Occipital lobe (tissue), 2 donors: ENCODE results near the gene NAPB. TPM values are rescaled to one million over a fixed set of nuclear protein-coding genes. Genes with fewer than 3 reads are reported as not detected.

Experiments used
- DNase-seq: peaks from one replicate; lab custom pipeline; 2025; lab: John Stamatoyannopoulos, UW
- total RNA-seq: library from RNA; depleted of rRNA; stranded (reverse); fragments of >200 nt; gene quantifications from one replicate; pipeline ENCODE4 v1.2.3, GENCODE V29; 2014

NAPB gene
- total RNA-seq, 1 donor from 2014 or later = 96.5 TPM

DNA sequence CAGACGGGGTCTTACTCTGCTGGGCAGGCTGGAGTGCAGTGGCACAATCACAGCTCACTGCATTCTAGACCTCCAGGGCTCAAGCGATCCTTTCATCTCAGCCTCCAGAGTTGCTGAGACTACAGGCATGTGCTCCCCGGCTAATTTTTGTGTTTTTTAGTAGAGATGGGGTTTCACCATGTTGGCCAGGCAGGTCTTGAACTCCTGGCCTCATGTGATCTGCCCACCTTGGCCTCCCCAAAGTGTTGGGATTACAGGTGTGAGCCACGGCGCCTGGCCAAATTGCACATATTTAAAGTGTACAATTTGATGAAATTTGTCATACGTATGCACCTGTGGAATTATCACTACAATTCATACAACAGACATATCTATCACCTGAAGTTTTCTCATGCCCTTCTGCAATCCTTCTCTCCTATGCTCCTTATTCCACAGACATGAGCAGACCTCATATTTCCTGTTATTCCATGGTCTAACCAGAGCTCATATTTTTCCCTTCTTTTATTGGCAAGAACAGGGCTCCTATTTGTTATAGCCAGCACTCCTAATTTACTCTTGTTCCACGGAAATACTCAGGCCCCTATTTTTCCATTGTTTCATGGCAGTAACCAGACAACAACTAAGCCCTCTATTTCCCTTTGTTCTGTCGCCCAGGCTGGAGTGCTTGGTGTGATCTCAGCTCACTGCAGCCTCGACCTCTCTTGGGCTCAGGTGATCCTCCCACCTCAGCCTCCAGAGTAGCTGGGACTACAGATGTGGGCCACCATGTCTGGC lies 16.0 kb upstream of the NAPB start:
- no peak for DNase-seq

- DNase-seq = no peak
Observed at GRCh38 chr20:23436681-23437080, 15.4 kb upstream of the NAPB start.

- DNase-seq = no peak
Observed at GRCh38 chr20:23435626-23436539, 14.6 kb upstream of the NAPB start.

- no peak for DNase-seq
Observed at GRCh38 chr20:23434521-23435313, 13.4 kb upstream of the NAPB start.

DNA sequence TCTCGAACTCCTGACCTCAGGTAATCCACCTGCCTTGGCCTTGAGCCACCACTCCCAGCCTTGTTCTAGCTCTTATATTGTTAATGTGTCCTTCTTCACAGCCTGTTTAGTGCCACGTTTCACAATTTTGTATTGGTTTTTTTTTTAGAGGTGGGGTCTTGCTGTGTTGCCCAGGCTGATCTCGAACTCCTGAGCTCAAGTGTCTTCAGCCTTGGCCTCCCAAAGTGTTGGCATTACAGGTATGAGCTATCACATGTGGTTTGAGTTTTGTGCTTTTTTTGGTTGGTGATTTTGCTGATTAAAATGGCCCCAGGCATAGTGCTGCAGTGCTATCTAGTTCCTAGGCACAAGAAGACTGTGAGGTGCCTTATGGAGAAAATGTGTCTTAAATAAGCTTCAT lies 12.3 kb upstream of the NAPB start:
- DNase-seq = no peak

GRCh38 chr20:23425129-23425528 lies 3.8 kb upstream of the NAPB start:
- no peak for DNase-seq

DNA sequence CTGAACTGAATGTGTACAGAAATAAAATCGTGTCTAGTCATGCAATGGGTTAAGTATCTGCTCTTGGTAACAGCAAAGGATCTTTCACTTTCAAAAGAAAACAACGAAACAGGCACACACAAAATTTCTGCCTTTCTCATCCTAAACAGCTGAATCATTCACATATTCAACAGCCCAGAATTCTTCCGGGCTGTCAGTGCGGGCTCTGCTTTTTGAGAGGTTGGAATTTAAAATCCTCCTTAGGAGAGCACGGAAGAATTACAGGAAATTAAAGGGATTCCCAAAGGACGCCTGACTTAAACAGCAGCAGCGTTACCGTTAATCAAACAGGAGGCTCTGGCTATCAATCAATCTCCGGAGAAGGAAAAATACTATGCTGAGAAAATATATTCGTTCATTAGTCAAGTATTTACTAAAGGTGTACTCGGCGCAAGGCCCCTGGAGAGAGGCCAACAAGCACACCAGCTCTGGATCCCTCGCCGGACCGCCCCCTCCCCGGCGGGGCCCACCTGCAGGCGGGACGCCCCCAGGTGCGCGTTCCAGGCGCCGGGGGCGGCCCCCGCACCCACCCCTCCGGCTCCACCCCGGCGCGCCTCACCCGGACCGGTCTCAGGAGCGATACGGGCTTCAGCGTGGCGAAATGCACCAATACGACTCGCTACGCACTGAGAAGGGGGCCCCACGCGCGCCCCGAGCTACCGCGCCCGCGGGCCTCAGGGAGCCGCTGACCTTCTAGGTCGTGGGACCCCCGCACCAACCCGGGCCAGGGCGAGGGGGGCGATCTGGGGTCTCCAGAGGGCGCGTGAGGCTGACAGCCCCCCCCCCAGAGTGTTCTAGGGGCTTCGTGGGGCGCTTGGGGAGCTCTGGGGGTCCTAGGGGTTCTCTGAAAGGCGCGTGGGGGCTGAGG lies 1.0 kb downstream of the NAPB start:
- DNase-seq = no peak

- DNase-seq = no peak
Observed at GRCh38 chr20:23419657-23419994, 1.7 kb downstream of the NAPB start.

DNA sequence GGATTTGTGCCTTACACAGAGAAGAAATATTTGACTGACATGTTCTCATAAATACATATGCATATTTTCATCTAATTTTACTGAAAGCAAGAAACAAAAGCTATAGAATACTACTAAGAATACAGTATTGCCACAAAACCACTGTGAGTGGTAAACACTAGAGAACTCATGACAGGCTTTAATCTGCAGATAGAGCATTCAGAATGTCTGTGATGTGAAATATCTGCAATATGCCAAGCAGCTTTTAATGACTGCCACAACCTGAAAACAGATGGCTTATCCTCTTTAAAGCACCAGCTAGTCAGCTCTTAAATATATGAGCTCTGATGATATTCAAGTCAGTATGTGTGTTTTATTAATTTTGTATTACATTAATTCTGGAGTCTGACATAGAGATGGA lies 3.4 kb downstream of the NAPB start:
- no peak for DNase-seq

GRCh38 chr20:23415959-23416583 lies 5.2 kb downstream of the NAPB start:
- no peak for DNase-seq

GRCh38 chr20:23415555-23415954 lies 5.7 kb downstream of the NAPB start:
- no peak for DNase-seq

- no peak for DNase-seq
Observed at GRCh38 chr20:23414526-23415188, 6.6 kb downstream of the NAPB start.

DNA sequence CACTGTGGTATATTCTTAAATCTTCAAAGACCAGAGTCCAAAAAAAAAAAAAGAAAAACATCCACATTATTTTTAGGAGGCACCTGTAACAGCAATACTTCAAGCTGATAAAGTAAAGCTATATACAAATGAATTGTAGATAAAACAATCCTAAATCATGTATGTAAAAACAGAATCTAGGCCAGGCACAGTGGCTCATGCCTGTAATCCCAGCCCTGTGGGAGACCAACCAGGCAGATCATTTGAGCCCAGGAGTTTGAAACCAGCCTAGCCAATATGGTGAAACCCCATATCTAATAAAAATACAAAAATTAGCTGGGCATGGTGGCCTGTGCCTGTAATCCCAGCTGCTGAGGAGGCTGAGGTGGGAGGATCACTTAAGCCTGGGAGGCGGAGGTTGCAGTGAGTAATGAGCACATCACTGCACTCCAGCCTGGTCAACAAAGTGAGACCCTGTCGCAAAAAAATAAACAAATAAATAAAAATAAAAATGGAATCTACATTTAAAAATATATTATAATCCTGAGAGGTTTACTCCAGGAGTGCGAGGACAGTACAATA lies 7.3 kb downstream of the NAPB start:
- no peak for DNase-seq

- no peak for DNase-seq
Observed at GRCh38 chr20:23412026-23412425, 9.3 kb downstream of the NAPB start.

DNA sequence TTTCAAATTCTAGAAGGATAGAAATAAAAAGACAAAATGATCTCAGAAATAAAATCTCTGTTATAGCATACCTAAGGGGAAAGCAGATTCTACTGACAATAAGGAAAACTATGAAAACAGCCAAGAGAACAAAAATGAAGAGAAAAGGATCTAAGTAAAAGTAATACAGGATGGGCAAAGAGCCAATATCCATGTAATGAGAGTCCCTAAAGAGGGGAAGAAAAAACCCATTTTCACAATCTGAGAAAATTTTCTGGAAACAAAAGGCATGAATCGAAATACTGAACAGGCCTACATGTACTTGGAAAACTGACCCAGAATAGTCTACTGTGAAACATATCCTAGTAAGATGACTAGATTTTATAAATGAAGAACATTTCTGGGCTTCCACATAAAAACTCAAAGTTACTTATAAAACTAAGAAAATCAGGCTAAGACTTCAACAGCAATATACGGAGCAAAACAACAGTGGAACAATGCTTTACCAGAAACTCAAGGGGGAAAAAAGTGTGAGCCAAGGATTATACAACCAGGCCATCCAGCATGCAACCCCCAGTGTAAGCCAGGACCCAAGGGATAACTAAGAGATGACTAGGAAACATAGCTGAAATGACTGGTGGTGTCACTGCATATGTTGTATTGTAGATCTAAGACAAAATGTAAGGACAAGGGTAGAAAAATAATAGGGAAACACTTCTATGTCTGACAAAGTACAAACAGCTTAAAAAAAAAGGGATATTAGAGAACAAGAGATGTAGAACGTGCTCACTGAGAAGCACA lies 10.2 kb downstream of the NAPB start:
- DNase-seq = no peak

- no peak for DNase-seq
Observed at GRCh38 chr20:23409800-23410199, 11.5 kb downstream of the NAPB start.

DNA sequence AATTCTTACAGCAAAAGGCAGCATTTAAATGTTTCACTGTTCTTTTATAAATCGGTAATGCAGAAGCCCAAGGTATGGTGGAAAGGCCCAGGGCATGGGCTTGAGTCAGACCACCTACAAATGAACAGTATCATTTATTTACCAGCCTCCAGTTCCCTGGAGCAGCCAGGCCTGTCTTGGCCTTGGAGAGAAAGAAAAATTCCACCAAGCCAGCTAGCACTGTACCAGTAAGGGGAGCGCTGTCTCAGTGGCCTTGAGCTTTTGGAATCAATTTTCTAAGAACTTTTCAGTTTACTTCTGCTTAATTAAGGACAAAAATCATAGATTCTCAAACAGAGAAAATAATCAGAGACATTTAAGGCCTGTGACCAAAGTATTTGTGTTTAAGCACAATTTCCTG lies 12.3 kb downstream of the NAPB start:
- no peak for DNase-seq

- DNase-seq = no peak
Observed at GRCh38 chr20:23407781-23408464, 13.4 kb downstream of the NAPB start.
